Measurements from ENCODE around the gene AOAH.
A peak's percentile ranks its signal among the peaks of the same experiment; 100 is the strongest.
"Not testable (repeated sequence)": the region's sequence is repeated elsewhere in the genome, so short reads cannot be mapped to it uniquely, and the experiment has no call there.

The AOAH gene

DNA sequence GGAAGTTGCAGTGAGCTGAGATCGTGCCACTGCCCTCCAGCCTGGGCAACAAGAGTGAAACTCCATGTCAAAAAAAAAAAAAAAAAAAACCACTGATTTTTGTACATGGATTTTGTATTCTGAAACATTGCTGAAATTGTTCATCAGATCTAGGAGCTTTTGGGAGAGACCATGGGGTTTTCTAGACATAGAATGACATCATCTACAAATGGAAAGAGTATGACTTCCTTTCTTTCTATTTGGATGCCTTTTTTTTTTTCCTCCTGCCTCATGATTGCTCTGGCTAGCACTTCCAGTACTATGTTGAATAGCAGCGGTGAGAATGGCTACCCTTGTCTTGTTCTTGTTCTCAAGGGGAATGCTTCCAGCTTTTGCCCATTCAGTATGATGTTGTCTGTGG, 245.5 kb downstream of the AOAH start:
- no peak for DNase-seq (ENCODE audit: low read depth in 3 of 3, low spot score in 1 of 3)

DNA sequence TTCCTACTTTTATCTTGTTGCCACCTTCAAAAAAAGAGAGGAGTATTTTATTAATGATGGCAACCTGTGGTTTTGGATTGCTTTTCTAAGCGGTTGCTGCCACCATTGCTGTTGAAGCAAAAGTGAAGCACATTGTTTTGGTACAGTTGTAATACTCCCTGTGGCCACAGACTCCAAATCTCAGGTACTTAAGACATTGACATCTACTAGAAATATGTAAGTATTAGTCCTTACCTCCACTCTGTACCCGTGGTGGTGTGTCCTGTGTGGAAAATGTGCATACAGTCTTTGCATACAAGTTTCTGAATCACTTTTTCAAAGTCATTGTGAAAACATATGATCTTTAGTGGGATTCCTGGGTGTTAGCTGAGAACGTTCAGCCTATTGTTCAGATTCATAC, 248.9 kb downstream of the AOAH start:
- DNase-seq (ENCODE audit: low read depth in 3 of 3, low spot score in 1 of 3), result no peak

- no peak for DNase-seq (ENCODE audit: low read depth in 3 of 3, low spot score in 1 of 3)
Observed at GRCh38 chr7:36475011-36475342, 249.3 kb downstream of the AOAH start.

GRCh38 chr7:36474283-36475010, 249.8 kb downstream of the AOAH start:
- DNase-seq (ENCODE audit: low read depth in 3 of 3, low spot score in 1 of 3), result no peak

DNA sequence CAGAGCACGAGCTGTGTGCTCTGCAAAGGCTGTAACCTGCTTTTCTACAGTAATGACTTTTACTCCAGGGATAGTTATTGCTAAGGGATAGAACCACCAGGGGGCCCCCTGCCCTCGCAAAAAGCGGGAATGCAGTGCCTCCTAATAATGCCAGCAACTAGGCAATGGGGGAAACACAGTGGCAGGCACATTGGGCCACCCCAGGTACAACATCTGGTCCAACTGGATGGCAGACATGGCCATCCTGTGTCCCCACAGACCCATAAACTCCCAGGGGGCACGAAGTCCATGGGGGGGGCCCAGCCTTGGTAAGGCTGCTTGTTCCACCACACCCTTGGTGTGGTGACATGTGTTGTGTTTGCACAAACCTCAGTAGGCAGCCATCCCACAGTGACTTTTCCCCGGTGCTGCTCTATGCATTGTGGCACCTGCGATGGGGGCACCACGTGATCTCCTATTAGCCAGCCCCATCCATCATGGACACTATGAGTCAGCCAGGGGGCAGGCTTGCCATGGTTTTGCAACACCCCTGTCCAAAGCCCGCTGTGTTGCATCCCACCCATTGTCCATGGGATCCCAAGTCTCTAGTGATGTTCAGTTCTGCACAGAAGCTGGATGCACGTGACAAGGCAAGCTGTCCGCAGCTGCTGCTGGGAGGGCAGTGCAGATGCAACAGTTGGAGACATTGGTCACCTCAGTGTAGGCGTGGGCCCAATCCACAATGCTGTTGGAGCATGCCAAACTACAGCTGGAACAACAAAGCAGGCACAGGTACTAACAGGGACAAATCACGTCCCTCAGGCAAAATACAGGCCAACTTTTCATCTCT, 250.6 kb downstream of the AOAH start:
- DNase-seq (ENCODE audit: low read depth in 3 of 3, low spot score in 1 of 3), result peak in 1 of 3 donors; percentile 12

- no peak for DNase-seq (ENCODE audit: low read depth in 3 of 3, low spot score in 1 of 3)
Observed at GRCh38 chr7:36472141-36472729, 252.1 kb downstream of the AOAH start.

- DNase-seq (ENCODE audit: low read depth in 3 of 3, low spot score in 1 of 3), result no peak
Observed at GRCh38 chr7:36469236-36469635, 255.1 kb downstream of the AOAH start.

GRCh38 chr7:36468370-36469101, 255.8 kb downstream of the AOAH start:
- no peak for DNase-seq (ENCODE audit: low read depth in 3 of 3, low spot score in 1 of 3)

DNA sequence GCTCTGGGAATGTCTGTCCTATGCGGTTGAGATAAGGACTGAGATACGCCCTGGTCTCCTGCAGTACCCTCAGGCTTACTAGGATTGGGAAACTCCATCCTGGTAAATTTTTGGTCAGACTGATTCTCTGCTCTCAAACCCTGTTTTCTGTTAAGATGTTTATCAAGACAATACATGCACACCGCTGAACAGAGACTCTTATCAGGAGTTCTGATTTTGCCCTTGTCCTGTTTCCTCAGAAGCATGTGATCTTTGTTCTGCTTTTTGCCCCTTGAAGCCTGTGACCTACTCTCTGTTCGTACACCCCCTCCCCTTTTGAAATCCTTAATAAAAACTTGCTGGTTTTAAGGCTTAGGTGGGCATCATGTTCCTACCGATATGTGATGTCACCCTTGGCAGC, 258.3 kb downstream of the AOAH start:
- DNase-seq (ENCODE audit: low read depth in 3 of 3, low spot score in 1 of 3), result not testable (repeated sequence)

- DNase-seq (ENCODE audit: low read depth in 3 of 3, low spot score in 1 of 3), result no peak
Observed at GRCh38 chr7:36464271-36464670, 260.0 kb downstream of the AOAH start.

Data from stimulated activated CD4-positive, alpha-beta T cell treated with anti-CD3 and anti-CD28 coated beads, TNF-alpha, amount 100 ng/mL, for 1 hour (primary cell).